Measurements from ENCODE around the gene PRSS23. TPM values are rescaled to one million over a fixed set of nuclear protein-coding genes. Genes with fewer than 3 reads are reported as not detected.

Gene PRSS23
- total RNA-seq, 1 experiment from 2014 or later: 37.4 TPM

DNA sequence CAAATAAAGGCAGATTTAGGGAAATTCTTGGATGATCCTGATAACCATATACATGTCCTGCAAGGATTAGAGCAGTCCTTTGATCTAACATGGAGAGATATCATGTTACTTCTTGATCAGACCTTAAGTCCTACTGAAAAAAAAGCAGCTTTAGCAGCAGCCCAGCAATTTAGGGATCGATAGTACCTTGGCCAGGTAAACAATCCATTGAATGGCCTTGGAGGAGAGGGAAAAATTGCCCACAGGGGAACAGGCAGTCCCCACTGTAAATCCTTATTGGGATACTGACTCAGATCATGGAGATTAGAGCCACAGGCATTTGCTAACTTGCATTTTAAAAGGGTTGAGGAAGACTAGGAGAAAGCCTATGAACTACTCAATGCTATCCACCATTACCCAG is 47.8 kb downstream of the PRSS23 start:
- Histone ChIP-seq H3K36me3 (no peaks in the 10 kb centered on the region), H3K27me3 (no peaks in the 10 kb centered on the region), H3K4me3 (no peak overlapping the region), H3K9me3 (no peaks in the 10 kb centered on the region)
- DNase-seq: no peak

DNA sequence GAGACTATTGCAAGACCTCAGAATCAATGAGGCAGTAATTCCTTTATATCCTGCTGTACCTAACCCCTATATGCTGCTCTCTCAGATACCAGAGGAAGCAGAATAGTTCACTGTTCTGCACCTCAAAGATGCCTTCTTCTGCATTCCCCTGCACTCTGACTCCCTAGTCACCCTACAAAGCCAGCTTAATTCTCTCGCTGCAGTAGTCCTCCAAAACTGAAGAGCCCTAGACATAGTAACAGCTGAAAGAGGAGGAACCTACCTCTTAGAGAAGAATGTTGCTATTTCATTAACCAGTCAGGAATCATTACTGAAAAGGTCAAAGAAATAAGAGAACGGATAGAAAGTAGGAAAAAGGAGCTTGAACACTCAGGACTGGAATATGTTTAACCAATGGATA is 49.3 kb downstream of the PRSS23 start:
- no peak for DNase-seq
- Histone ChIP-seq H3K36me3 (no peaks in the 10 kb centered on the region), H3K9me3 (no peaks in the 10 kb centered on the region), H3K27me3 (no peaks in the 10 kb centered on the region), H3K4me3 (no peak overlapping the region)

Other genes with a start within 250 kb of the PRSS23 start
- gene ME3, start 127.9 kb upstream of the PRSS23 start, total RNA-seq (2014; rRNA removed; shearing (Covaris generic); ENCODE audit: low replicate concordance): 2.7 TPM in 1 of 2 replicates, not detected in the other
- 0.16 and 0.99 TPM in 2 replicates for gene FZD4, start 154.9 kb downstream of the PRSS23 start, total RNA-seq (2014; rRNA removed; shearing (Covaris generic); ENCODE audit: low replicate concordance)
- gene TMEM135, start 237.4 kb downstream of the PRSS23 start, total RNA-seq (2014; rRNA removed; shearing (Covaris generic); ENCODE audit: low replicate concordance): 7.3 and 10.7 TPM in 2 replicates

Data from MG63 (cell line).